ENCODE measurements around the gene PTPRH. TPM values are rescaled to one million over a fixed set of nuclear protein-coding genes. Genes with fewer than 3 reads are reported as not detected.

The PTPRH gene
- 16.5 and 18.5 TPM in 2 replicates for total RNA-seq (2014; rRNA removed; shearing (Covaris generic))

GRCh38 chr19:55208880-55209692 is at the start of gene PTPRH:
TSS of gene PTPRH (minus strand) at chr19:55209501. CDS start at chr19:55209433, 68 bp downstream.

DNA sequence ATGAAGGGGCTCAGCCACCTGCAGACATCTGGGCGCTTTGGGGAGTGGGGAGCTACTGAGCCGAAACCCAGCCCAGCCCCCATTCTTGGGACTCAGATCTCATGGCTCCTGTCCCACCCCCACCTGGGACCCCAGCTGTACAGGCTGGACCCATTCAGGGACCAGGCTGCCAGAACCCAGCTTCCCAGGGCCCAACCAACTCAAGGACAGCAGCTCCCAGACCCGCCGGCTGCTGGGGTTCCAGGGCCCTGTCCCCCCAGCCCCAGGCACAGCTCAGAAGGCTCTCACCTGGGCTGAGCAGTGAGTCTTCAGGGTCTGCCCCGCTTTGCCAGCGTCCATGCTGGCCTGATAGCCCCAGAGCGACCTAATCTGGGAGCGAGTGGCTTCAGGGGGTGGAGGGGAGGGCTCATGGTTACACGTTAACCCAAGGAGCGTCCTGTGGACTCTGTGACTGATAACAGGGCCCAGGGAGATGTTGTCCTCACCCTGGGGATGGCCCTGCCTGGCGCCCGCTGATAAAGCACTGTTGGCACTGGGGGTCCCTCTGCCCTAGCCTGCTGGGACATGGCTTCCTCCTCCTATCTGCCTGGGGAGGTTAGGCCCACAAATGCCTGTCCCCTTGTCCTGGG is 19.2 kb upstream of the PTPRH start, which contains the start of gene TMEM86B:
TMEM86B (minus strand) TSS at position 361 of the 629 bp plus-strand sequence; CDS start at position 339, 22 bp downstream.

GRCh38 chr19:55179606-55180484 is 29.5 kb downstream of the PTPRH start, which contains the start of gene SYT5:
TSS of gene SYT5 (minus strand) at chr19:55180289. CDS start at chr19:55179041, 1,248 bp downstream.

DNA sequence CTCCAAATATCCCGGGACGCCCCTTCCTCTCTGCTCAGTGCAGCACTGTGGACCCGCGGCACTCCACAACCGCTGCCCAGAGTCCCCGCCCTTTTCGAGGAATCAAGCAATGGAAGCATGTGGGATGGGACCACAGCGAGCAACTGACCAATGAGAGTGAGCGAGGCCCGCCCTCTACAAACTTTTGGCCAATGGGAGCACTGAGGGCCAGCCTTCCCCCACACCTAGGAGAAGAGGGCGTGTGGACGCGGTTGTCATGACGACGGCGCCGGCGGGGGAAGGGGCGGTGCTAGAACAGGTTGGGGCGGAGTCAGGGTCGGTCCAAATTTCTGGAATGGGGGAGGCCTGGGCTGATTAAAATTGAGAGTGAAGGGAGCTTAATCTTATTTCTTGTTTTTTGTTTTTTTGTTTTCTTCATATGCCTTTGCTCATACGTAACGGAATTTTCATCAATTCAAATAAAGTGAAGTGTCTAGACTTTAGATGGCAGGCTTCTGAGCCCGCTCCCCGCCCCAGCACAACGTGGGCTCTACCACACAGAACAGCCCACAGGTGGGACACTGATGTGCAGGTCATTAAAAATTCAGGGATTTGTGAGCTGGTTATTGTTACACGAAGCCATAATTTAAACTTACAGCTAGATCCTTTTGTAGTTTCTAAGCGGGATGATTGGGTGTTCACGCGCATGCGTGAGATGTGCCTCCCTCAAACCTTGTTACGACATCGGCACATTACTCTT is 42.6 kb downstream of the PTPRH start, which contains the start of gene DNAAF3:
DNAAF3 (minus strand) TSS at position 84 of the 739 bp plus-strand sequence. CDS start 200 bp downstream, outside the sequence.

GRCh38 chr19:55157064-55157908 is 52.0 kb downstream of the PTPRH start, which contains the start of gene TNNI3:
TSS of gene TNNI3 (minus strand) at chr19:55157732. CDS start at chr19:55157589, 143 bp downstream.

GRCh38 chr19:55149078-55150003 is 60.0 kb downstream of the PTPRH start, which contains the start of gene TNNT1:
TSS of gene TNNT1 (minus strand) at chr19:55149206. CDS start at chr19:55147157, 2,049 bp downstream.

Small RNAs within 50 kb of the gene (small RNA-seq; reads per million reads assigned to genes)
- gene MIR6802 (not detected), gene MIR6803 (not detected), gene MIR6804 (not detected), gene RF01210 (not detected)

Other genes starting within 250 kb of the PTPRH start
- 1.2 and 4.1 TPM in 2 replicates for gene NLRP2, start 243.1 kb downstream of the PTPRH start, total RNA-seq (2014; rRNA removed; shearing (Covaris generic))
- gene GP6, start 171.2 kb downstream of the PTPRH start, total RNA-seq (2014; rRNA removed; shearing (Covaris generic)): not detected in 2 replicates
- 16.1 and 18.9 TPM in 2 replicates for gene RDH13, start 146.4 kb downstream of the PTPRH start, total RNA-seq (2014; rRNA removed; shearing (Covaris generic))
- gene EPS8L1, start 133.6 kb downstream of the PTPRH start, total RNA-seq (2014; rRNA removed; shearing (Covaris generic)): 3.0 and 4.6 TPM in 2 replicates
- gene PPP1R12C, start 91.9 kb downstream of the PTPRH start, total RNA-seq (2014; rRNA removed; shearing (Covaris generic)): 92.2 and 96.9 TPM in 2 replicates
- 82.8 and 83.9 TPM in 2 replicates for gene TNNT1, start 60.3 kb downstream of the PTPRH start, total RNA-seq (2014; rRNA removed; shearing (Covaris generic))
- 1.2 TPM in 1 of 2 replicates, not detected in the other for gene TNNI3, start 51.8 kb downstream of the PTPRH start, total RNA-seq (2014; rRNA removed; shearing (Covaris generic))
- 2.6 and 2.9 TPM in 2 replicates for gene DNAAF3, start 42.9 kb downstream of the PTPRH start, total RNA-seq (2014; rRNA removed; shearing (Covaris generic))
- gene SYT5, start 29.2 kb downstream of the PTPRH start, total RNA-seq (2014; rRNA removed; shearing (Covaris generic)): 3.3 and 5.7 TPM in 2 replicates
- gene TMEM86B, start 19.3 kb upstream of the PTPRH start, total RNA-seq (2014; rRNA removed; shearing (Covaris generic)): 0.90 and 3.1 TPM in 2 replicates
- gene PPP6R1, start 49.5 kb upstream of the PTPRH start, total RNA-seq (2014; rRNA removed; shearing (Covaris generic)): 63.9 and 64.2 TPM in 2 replicates
- gene HSPBP1, start 70.6 kb upstream of the PTPRH start, total RNA-seq (2014; rRNA removed; shearing (Covaris generic)): 83.0 and 94.4 TPM in 2 replicates
- 24.6 and 33.9 TPM in 2 replicates for gene BRSK1, start 74.5 kb upstream of the PTPRH start, total RNA-seq (2014; rRNA removed; shearing (Covaris generic))
- not detected in 2 replicates for gene TMEM150B, start 115.8 kb upstream of the PTPRH start, total RNA-seq (2014; rRNA removed; shearing (Covaris generic))
- 16.7 and 17.0 TPM in 2 replicates for gene KMT5C, start 130.4 kb upstream of the PTPRH start, total RNA-seq (2014; rRNA removed; shearing (Covaris generic))
- gene COX6B2, start 145.2 kb upstream of the PTPRH start, total RNA-seq (2014; rRNA removed; shearing (Covaris generic)): 0.08 and 0.26 TPM in 2 replicates
- not detected in 2 replicates for gene GARIN5B, start 153.8 kb upstream of the PTPRH start, total RNA-seq (2014; rRNA removed; shearing (Covaris generic))
- 27.0 and 27.7 TPM in 2 replicates for gene IL11, start 161.0 kb upstream of the PTPRH start, total RNA-seq (2014; rRNA removed; shearing (Covaris generic))
- gene TMEM190, start 167.3 kb upstream of the PTPRH start, total RNA-seq (2014; rRNA removed; shearing (Covaris generic)): 0.45 and 1.4 TPM in 2 replicates
- gene TMEM238, start 174.8 kb upstream of the PTPRH start, total RNA-seq (2014; rRNA removed; shearing (Covaris generic)): 1.1 and 1.6 TPM in 2 replicates
- gene RPL28, start 176.4 kb upstream of the PTPRH start, total RNA-seq (2014; rRNA removed; shearing (Covaris generic)): 710 and 881 TPM in 2 replicates
- gene UBE2S, start 198.3 kb upstream of the PTPRH start, total RNA-seq (2014; rRNA removed; shearing (Covaris generic)): 1,207 and 1,551 TPM in 2 replicates
- 0.03 TPM in 1 of 2 replicates, not detected in the other for gene SHISA7, start 233.8 kb upstream of the PTPRH start, total RNA-seq (2014; rRNA removed; shearing (Covaris generic))

All from A375 (cell line).